Esophagus squamous epithelium (tissue), 4 donors: ENCODE measurements around the gene DARS1.

Experiments used
- CTCF ChIP-seq, 6 experiments: fragments of 450-650 bp in 4 of 6; fragments of 200-600 bp in 2 of 6; sonication (generic) in 2 of 6; IDR thresholded peaks; one replicate each; pipeline ENCODE4 v1.5.1; 2016 to 2019; ENCODE audit warnings: antibody characterized with exemption in 6 of 6, mild to moderate bottlenecking in 4 of 6, moderate library complexity in 4 of 6
- POLR2A ChIP-seq, 4 donors: fragments of 450-650 bp; IDR thresholded peaks; one replicate each; pipeline ENCODE4 v1.6.1; 2017; ENCODE audit warnings: antibody characterized with exemption in 4 of 4, mild to moderate bottlenecking in 4 of 4, moderate library complexity in 3 of 4

- no peak for TF ChIP-seq CTCF (IDR thresholded peaks at IDR 0.05)
- no peak for TF ChIP-seq POLR2A (IDR thresholded peaks at IDR 0.05)
These were observed 2.0 kb upstream of the DARS1 start for GRCh38 chr2:135987441-135987840.
